Neural cell (in vitro differentiated cells): ENCODE data around the gene CD151. TPM values are rescaled to one million over a fixed set of nuclear protein-coding genes. Genes with fewer than 3 reads are reported as not detected.
A peak's percentile ranks its signal among the peaks of the same experiment; 100 is the strongest.

ENCODE experiments used
- H2AFZ ChIP-seq: fragments of 200-600, 300-800 bp; sonication (generic), shearing (Covaris generic); 2 replicates; pipeline ENCODE4 v1.6.0; 2014; ENCODE audit warnings: low read depth, mild to moderate bottlenecking, antibody characterized with exemption, low read length, moderate library complexity
- H3F3A ChIP-seq: fragments of 200-600 bp; shearing (Covaris generic); 2 replicates; pipeline ENCODE4 v1.6.1; 2016; ENCODE audit warnings: mild to moderate bottlenecking, moderate library complexity, mixed read lengths, antibody characterized with exemption, low read length; ENCODE audit not compliant: insufficient read depth, poor library complexity, severe bottlenecking
- H3K27ac ChIP-seq: fragments of 200-600, 300-800 bp; sonication (generic), shearing (Covaris generic); 2 replicates; pipeline ENCODE4 v1.5.1; 2014; ENCODE audit warnings: mild to moderate bottlenecking, low read length, moderate library complexity
- H3K27me3 ChIP-seq: fragments of 300-800, 200-600 bp; sonication (generic), shearing (Covaris generic); 2 replicates; pipeline ENCODE4 v1.6.0; 2014; ENCODE audit warnings: mild to moderate bottlenecking, low read depth, low read length, moderate library complexity; ENCODE audit not compliant: insufficient read depth
- H3K36me3 ChIP-seq: fragments of 300-800, 200-600 bp; sonication (generic), shearing (Covaris generic); 2 replicates; pipeline ENCODE4 v1.5.1; 2014; ENCODE audit warnings: mild to moderate bottlenecking, antibody characterized with exemption, low read length, moderate library complexity; ENCODE audit not compliant: insufficient read depth
- H3K4me2 ChIP-seq: fragments of 300-800, 200-600 bp; sonication (generic), shearing (Covaris generic); 2 replicates; pipeline ENCODE4 v1.6.0; 2014; ENCODE audit warnings: mild to moderate bottlenecking, low read length
- H3K4me3 ChIP-seq: fragments of 300-800, 200-600 bp; sonication (generic), shearing (Covaris generic); 2 replicates; pipeline ENCODE4 v1.5.1; 2014; ENCODE audit warnings: mild to moderate bottlenecking, low read length, moderate library complexity
- H3K79me2 ChIP-seq: fragments of 200-600 bp; shearing (Covaris generic); replicated peaks from 2 replicates; pipeline ENCODE4 v1.6.0; 2014; ENCODE audit warnings: mild to moderate bottlenecking, low read length, moderate library complexity; ENCODE audit not compliant: insufficient read depth
- H3K9ac ChIP-seq: fragments of 300-800, 200-600 bp; sonication (generic), shearing (Covaris generic); 2 replicates; pipeline ENCODE4 v1.6.1; 2016; ENCODE audit warnings: mild to moderate bottlenecking, low read length, mixed read lengths
- H3K9me2 ChIP-seq: fragments of 200-600 bp; shearing (Covaris generic); 2 replicates; pipeline ENCODE4 v1.6.1; 2016; ENCODE audit warnings: mild to moderate bottlenecking, low read length, mixed read lengths; ENCODE audit not compliant: insufficient read depth
- H3K9me3 ChIP-seq: fragments of 200-600, 300-800 bp; sonication (generic), shearing (Covaris generic); 2 replicates; pipeline ENCODE4 v1.6.1; 2016; ENCODE audit warnings: mild to moderate bottlenecking, mixed run types, low read length, moderate library complexity, mixed read lengths
- H4K20me1 ChIP-seq: fragments of 200-600 bp; shearing (Covaris generic); 2 replicates; pipeline ENCODE4 v1.6.1; 2016; ENCODE audit warnings: mild to moderate bottlenecking, mixed run types; ENCODE audit not compliant: insufficient read depth
- CTCF ChIP-seq: fragments of 450-650 bp; IDR thresholded peaks from 2 replicates; pipeline ENCODE4 v1.5.1; 2014; ENCODE audit warnings: antibody characterized with exemption, mild to moderate bottlenecking, moderate library complexity; ENCODE audit not compliant: poor library complexity, severe bottlenecking
- EP300 ChIP-seq: fragments of 450-650 bp; conservative IDR thresholded peaks from 2 replicates; pipeline ENCODE4 v1.6.1; 2014; ENCODE audit warnings: antibody characterized with exemption, mild to moderate bottlenecking, moderate library complexity; ENCODE audit not compliant: poor library complexity, severe bottlenecking
- EZH2 ChIP-seq: fragments of 200-600, 300-800 bp; shearing (Covaris generic), sonication (generic); IDR thresholded peaks from 2 replicates; pipeline ENCODE4 v1.6.1; 2014; ENCODE audit warnings: antibody characterized with exemption, low read length, borderline replicate concordance, mild to moderate bottlenecking; ENCODE audit not compliant: insufficient read depth, poor library complexity, severe bottlenecking
- MXI1 ChIP-seq: fragments of 450-650 bp; conservative IDR thresholded peaks from 2 replicates; pipeline ENCODE4 v1.6.1; 2014; ENCODE audit warnings: antibody characterized with exemption, mild to moderate bottlenecking; ENCODE audit not compliant: poor library complexity, severe bottlenecking
- POLR2AphosphoS5 ChIP-seq: IDR thresholded peaks from 2 replicates; pipeline ENCODE4 v1.6.1; 2012
- RAD21 ChIP-seq: fragments of 450-650 bp; conservative IDR thresholded peaks from 2 replicates; pipeline ENCODE4 v1.6.1; 2014; ENCODE audit warnings: antibody characterized with exemption, mild to moderate bottlenecking, moderate library complexity
- REST ChIP-seq: IDR thresholded peaks from 2 replicates; pipeline ENCODE4 v1.6.1; 2012; ENCODE audit warnings: borderline replicate concordance
- SMC3 ChIP-seq: fragments of 450-650 bp; conservative IDR thresholded peaks from 2 replicates; pipeline ENCODE4 v1.6.1; 2014; ENCODE audit warnings: antibody characterized with exemption, mild to moderate bottlenecking, moderate library complexity; ENCODE audit not compliant: poor library complexity
- TAF1 ChIP-seq: IDR thresholded peaks from 2 replicates; pipeline ENCODE4 v1.6.1; 2012; ENCODE audit warnings: low read depth
- polyA plus RNA-seq: library from polyadenylated mRNA; depleted of rRNA; stranded (reverse); fragments of >200 nt; gene quantifications from 2 replicates; pipeline ENCODE4 v1.2.3, GENCODE V29; 2014

Gene CD151
- polyA plus RNA-seq, 1 donor from 2014 or later: 70.8 TPM

GRCh38 chr11:826836-827145, 6.0 kb upstream of the CD151 start:
- H3K4me2 ChIP-seq: no peak overlapping the region
- no peaks in the 10 kb centered on the region for H3F3A ChIP-seq
- TF ChIP-seq CTCF: no peak
- TF ChIP-seq MXI1: no peak
- TF ChIP-seq POLR2AphosphoS5: no peak
- no peak for TF ChIP-seq RAD21
- TF ChIP-seq EP300: no peak
- no peak for TF ChIP-seq SMC3
- no peak for TF ChIP-seq REST
- TF ChIP-seq TAF1: no peak
- TF ChIP-seq EZH2: no peak
- no peaks in the 10 kb centered on the region for H4K20me1 ChIP-seq
- H3K36me3 ChIP-seq: no peaks in the 10 kb centered on the region
- H3K9me3 ChIP-seq: no peaks in the 10 kb centered on the region
- peak overlapping the region; percentile 48 for H3K4me3 ChIP-seq
- H3K9ac ChIP-seq: no peak overlapping the region
- H3K27ac ChIP-seq: no peak overlapping the region
- H3K79me2 ChIP-seq: no peaks in the 10 kb centered on the region
- peaks cover 42% of the 10 kb centered on the region for H3K27me3 ChIP-seq
- no peaks in the 10 kb centered on the region for H3K9me2 ChIP-seq
- no peak overlapping the region for H2AFZ ChIP-seq

- Histone ChIP-seq H2AFZ (no peak overlapping the region), H3K27me3 (peaks cover 42% of the 10 kb centered on the region), H3K27ac (no peak overlapping the region)
Measured at GRCh38 chr11:827146-827896, 5.4 kb upstream of the CD151 start.

More at GRCh38 chr11:827146-827896, 5.4 kb upstream of the CD151 start:
- Histone ChIP-seq H3K4me3 (peak overlapping the region; percentile 48), H3K36me3 (no peaks in the 10 kb centered on the region), H4K20me1 (no peaks in the 10 kb centered on the region), H3K9me2 (no peaks in the 10 kb centered on the region), H3K9me3 (no peaks in the 10 kb centered on the region), H3F3A (no peaks in the 10 kb centered on the region), H3K9ac (no peak overlapping the region), H3K4me2 (no peak overlapping the region), H3K79me2 (no peaks in the 10 kb centered on the region)
- no peak for TF ChIP-seq REST
- TF ChIP-seq SMC3: no peak
- TF ChIP-seq EP300: no peak
